HS-5 (cell line): ENCODE measurements around the gene PYGM.

ENCODE experiments used
- DNase-seq: peaks from one replicate; pipeline ENCODE4 v3.0.0-alpha.2; 2012; ENCODE audit warnings: low read depth

The PYGM gene

GRCh38 chr11:64759722-64760719, at the start of gene PYGM:
Gene PYGM (minus strand): TSS chr11:64759974. CDS start chr11:64759898, 76 bp downstream.
- no peak for DNase-seq

GRCh38 chr11:64805481-64805880, 45.7 kb upstream of the PYGM start:
- no peak for DNase-seq

GRCh38 chr11:64804346-64805210, 44.8 kb upstream of the PYGM start:
- DNase-seq, result no peak

GRCh38 chr11:64803846-64804345, 44.1 kb upstream of the PYGM start:
- no peak for DNase-seq

- peak; percentile 60 for DNase-seq
Observed at GRCh38 chr11:64803158-64803845, 43.5 kb upstream of the PYGM start, which contains the start of gene MAP4K2. Gene MAP4K2 (minus strand): TSS chr11:64803214. CDS start chr11:64803149, 65 bp downstream.

- no peak for DNase-seq
Observed at GRCh38 chr11:64802370-64803157, 42.8 kb upstream of the PYGM start.

- no peak for DNase-seq
Observed at GRCh38 chr11:64801561-64802369, 42.0 kb upstream of the PYGM start.

- DNase-seq, result no peak
Observed at GRCh38 chr11:64801158-64801464, 41.3 kb upstream of the PYGM start.

GRCh38 chr11:64800303-64801157, 40.8 kb upstream of the PYGM start:
- no peak for DNase-seq

- DNase-seq, result no peak
Observed at GRCh38 chr11:64799623-64800302, 40.0 kb upstream of the PYGM start.

- no peak for DNase-seq
Observed at GRCh38 chr11:64799256-64799622, 39.5 kb upstream of the PYGM start.

GRCh38 chr11:64796757-64797541, 37.2 kb upstream of the PYGM start:
- DNase-seq, result no peak

GRCh38 chr11:64796047-64796756, 36.4 kb upstream of the PYGM start:
- DNase-seq, result no peak

- no peak for DNase-seq
Observed at GRCh38 chr11:64794526-64794925, 34.8 kb upstream of the PYGM start.

- no peak for DNase-seq
Observed at GRCh38 chr11:64793271-64794160, 33.7 kb upstream of the PYGM start.

- no peak for DNase-seq
Observed at GRCh38 chr11:64792482-64792881, 32.7 kb upstream of the PYGM start.
